CD4-positive, alpha-beta T cell treated with Interleukin-15 for 1 hour (primary cell): ENCODE data around the gene AGO3.
"Not testable (repeated sequence)": the region's sequence is repeated elsewhere in the genome, so short reads cannot be mapped to it uniquely, and the experiment has no call there.

Source experiments
- DNase-seq: peaks from one replicate; pipeline ENCODE4 v3.0.0-alpha.2; 2020

The AGO3 gene

GRCh38 chr1:35930593-35931445 is at the start of gene AGO3:
TSS of gene AGO3 (plus strand) at chr1:35931105. CDS start at chr1:35931427, 322 bp downstream.
- DNase-seq = peak; percentile 91

DNA sequence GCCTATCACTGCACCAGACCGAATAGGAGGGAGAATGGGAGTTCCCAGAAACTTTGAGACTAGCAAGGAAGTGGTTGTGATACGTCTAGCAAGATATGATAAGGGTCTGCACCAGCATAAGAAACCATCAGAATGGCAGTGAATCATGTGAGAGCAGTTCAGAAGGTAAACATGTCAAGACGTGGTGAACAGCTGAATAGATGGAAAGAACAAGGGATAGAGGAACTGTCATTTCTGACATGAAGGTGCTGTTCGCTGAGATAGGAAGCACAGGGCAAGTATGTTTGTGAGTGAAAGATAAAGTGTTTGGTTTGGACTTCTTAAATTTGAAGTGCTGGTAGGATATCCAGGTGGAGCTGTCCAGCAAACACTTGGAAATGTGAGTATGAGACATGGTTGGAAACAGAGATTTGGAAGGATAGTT is 49.0 kb upstream of the AGO3 start:
- DNase-seq = no peak

- DNase-seq = no peak
Measured at GRCh38 chr1:35882586-35882944, 48.3 kb upstream of the AGO3 start.

DNA sequence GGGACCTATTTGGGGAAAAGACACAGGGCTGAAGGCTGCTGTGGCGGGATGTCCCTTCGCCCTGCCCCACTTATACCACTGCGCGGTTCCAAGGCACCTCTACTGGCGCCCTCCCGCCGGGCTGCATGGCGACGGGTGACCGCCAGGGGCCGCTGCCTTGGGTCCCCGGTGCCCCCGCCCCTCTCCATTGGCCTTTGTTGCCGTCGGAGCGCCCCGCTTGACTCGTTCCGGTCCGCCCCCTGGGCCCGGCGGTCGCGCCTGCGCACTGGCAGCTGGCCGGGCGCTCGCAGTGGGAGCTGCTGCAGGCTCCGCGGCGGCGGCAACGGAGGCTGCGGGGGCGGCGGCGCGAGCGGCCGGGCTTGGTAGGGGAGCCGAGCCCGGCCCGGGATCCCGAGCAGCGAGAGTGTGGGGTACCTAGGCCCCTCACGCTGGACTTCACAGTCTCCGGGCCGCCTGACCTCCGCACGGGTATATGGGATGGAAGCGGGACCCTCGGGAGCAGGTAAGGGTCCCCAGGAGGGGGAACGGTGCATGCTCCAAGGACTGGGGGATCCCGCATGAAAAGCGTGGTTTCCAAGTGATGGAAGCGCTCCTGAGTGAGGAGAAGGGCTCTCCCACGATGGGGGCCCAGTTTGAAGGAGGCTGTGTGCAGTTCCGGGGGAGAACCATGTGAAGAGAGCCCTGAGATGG is 47.8 kb upstream of the AGO3 start, which contains the start of gene AGO1:
AGO1 (plus strand) TSS at position 265 of the 690 bp plus-strand sequence; CDS start at position 478, 213 bp downstream.
- DNase-seq = peak; percentile 97

DNA sequence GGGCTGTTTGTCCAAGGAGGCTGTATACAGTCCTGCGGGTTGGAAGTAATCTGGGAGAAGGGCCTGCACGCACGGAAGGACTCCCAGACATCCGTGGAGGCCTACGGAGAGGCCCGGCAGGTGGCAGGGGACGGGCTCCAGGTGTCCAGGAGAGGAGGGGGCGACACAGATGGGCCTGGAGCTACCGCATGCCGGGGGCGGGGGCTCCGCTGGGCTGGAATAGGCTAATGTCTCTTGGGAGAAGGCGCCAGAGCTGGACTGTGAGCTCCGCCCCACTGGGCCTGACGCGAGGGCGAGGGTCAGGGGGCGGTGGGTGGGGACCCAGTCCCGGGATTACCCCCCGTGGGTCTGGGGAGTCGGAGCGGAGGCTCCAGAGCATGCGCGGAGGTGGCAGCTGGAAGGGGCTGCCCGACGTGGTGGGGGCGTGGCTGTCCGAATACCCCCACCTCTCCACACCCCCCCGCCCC is 47.2 kb upstream of the AGO3 start:
- DNase-seq = peak; percentile 52

DNA sequence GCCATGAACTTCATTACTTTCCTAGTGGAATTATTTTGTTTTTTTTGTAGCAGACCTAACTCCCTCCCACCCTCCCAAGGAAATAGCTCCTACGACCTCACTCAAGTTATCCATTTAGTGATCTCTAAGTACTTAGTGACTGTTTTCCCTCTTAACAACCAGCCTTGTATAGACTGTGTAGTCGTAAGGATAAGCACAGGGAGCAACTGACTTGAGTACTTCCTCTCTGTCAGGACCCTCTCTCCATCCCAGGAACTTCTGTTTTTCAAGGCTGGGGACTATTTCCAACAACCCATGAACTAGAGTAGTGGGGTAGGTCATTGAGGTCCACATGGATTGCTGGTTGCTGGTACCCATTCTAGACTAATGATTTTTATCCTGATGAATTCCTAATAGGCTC is 46.0 kb upstream of the AGO3 start:
- no peak for DNase-seq

- no peak for DNase-seq
Measured at GRCh38 chr1:35885961-35886558, 44.8 kb upstream of the AGO3 start.

- peak; percentile 25 for DNase-seq
Measured at GRCh38 chr1:35886577-35887431, 44.1 kb upstream of the AGO3 start.

DNA sequence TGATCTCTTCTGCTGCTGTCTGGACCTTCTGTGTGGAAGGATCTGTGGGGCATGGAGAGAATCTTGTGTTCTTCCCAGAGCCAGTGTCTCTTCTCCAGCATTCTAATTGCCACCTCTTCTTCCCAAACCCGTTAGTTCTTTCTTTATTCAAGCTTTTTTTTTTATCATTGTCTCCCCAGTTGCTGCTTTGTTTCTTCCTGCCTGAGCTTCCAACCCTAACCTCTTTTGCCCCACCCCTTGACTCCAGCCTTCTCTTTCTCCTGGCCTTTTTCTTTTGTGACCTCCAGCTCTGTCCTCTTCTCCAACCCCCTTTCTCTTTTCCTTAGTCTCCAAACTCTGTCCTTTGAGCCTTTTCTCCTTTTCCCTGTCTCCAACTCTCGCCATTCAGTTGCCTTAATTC is 43.4 kb upstream of the AGO3 start:
- no peak for DNase-seq

- no peak for DNase-seq
Measured at GRCh38 chr1:35888255-35888654, 42.6 kb upstream of the AGO3 start.

DNA sequence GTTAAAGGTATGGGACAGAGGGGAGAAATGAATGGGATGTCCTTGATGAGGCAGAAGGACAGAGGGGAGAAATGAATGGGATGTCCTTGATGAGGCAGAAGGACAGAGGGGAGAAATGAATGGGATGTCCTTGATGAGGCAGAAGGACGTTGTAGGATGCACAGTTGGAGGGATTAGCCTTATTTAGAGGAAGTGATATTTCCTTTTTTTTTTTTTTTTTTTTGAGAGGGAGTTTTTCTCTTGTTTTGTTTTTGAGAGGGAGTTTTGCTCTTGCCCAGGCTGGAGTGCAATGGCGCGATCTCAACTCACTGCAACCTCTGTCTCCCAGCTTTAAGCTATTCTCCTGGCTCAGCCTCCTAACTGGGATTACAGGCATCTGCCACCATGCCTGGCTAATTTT is 41.9 kb upstream of the AGO3 start:
- not testable (repeated sequence) for DNase-seq

GRCh38 chr1:35893051-35893879 is 37.6 kb upstream of the AGO3 start:
- DNase-seq = no peak

GRCh38 chr1:35894183-35894582 is 36.7 kb upstream of the AGO3 start:
- DNase-seq = peak; percentile 82

DNA sequence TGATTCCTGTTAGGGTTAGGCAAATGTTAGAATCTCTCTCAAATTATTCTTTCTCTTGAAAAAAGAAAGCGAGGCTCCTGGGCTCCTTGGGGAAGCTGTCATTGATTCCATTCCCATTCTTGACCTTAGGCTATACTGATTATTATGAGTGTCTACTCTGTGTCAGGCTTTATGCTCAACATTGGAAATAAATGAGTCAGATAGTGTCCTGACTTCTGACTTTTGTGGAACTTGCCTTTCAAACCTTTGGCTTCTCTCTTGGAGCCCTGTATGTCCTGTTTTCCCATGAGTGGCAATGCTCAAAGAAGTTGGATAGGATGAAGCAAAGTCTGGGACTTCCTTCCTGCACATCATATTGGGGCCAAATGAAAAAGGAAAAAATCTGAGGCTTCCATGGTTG is 36.2 kb upstream of the AGO3 start:
- DNase-seq = no peak

GRCh38 chr1:35899941-35900340 is 31.0 kb upstream of the AGO3 start:
- DNase-seq = no peak

DNA sequence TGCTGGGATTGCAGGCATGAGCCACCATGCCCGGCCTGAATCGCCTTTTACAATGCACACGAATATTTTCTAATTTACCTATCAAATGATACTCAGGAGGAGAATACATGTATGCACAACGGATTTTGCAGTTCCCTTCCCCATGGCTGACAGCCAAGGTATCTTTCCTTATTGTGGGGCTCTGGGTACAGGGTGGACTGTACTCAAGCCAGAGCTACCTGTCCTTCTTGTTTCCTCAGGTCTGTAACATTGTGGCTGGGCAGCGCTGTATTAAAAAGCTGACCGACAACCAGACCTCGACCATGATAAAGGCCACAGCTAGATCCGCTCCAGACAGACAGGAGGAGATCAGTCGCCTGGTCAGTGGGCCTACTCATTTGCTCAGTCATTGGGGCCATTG is 29.7 kb upstream of the AGO3 start:
- DNase-seq = no peak

DNA sequence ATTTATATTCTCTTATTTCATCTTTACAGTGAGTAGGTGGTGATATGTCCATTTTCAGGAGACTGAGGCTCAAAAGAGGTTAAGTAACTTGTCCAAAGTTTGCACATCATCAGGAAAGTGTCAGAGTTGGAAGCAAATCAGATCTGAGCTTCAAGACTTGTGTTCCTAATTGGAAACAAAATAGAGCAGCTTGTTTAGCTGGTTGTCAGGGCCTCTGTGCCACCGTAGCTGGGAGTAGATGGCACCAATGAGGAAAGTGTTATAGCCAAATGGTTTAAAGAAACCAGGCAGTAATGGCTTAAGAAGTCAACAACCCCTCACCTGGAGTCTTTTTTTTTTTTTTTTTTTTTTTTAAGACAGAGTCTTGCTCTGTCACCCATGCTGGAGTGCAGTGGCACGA is 28.2 kb upstream of the AGO3 start:
- no peak for DNase-seq

GRCh38 chr1:35914717-35915116 is 16.2 kb upstream of the AGO3 start:
- no peak for DNase-seq

DNA sequence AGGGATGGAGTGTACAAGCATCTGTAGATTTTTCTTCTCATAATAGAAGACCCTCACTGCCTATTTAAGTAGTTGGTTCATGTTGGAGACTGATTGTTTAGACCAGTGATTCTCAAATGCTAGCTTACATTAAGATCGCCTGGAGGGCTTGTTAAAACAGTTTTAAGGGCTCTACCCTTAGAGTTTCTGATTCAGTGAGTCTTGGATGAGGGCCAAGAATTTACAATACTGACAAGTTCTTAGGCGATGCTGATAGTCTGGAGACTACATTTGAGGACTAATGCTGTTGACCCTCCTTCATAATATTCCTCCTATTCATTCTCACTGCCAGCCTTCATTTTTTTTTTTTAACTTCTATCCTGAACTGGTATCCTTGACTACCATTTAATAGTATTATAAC is 15.2 kb upstream of the AGO3 start:
- DNase-seq = no peak

- DNase-seq = no peak
Measured at GRCh38 chr1:35923791-35924221, 7.1 kb upstream of the AGO3 start.

DNA sequence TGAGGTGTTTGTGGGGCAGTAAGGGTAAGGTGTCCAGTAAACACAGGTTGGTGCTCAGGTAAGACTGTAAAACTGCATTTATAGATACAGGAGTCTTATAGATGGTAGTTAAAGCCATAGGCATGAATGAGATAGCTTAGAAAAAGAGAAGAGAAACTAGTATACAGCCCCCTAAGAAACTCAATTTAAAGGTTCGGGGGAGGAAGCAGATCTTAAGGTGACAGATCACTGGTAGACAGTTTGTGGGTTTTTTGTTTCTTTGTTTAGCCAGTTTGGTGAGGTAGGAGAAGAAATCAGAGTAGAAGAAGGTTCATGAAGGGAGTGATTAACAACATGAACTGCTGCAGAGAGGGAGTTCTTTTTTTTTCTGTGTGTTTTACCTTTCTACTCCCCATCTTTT is 6.1 kb upstream of the AGO3 start:
- no peak for DNase-seq

DNA sequence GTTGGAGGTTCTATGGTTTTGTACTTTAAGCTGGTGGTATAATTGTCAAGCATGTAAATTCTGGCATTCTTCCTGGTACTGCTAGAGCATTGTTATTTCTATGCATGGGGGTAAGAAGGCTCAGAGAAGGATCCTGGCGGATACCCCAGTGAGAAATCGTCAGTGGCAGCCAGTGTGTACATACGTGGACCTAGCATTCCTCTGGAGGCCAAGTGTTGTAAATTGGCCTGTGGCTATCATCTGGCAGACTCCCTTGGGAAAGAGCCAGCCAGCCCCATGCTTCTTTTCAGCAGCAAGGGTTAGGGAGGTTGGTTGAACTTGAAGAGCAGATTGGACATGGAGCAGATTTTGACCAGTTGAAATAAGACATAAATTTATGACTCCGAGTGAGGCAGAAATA is 5.2 kb upstream of the AGO3 start:
- DNase-seq = no peak
